Smooth muscle cell (in vitro differentiated cells): Measurements from ENCODE around the gene TMEM271. TPM values are rescaled to one million over a fixed set of nuclear protein-coding genes. Genes with fewer than 3 reads are reported as not detected.

ENCODE experiments used
- DNase-seq: peaks from one replicate; lab custom pipeline; 2025; ENCODE audit not compliant: unreplicated experiment; lab: John Stamatoyannopoulos, UW
- H2AFZ ChIP-seq: fragments of 200-600 bp; sonication (generic); 2 replicates; pipeline ENCODE4 v1.6.0; 2016; ENCODE audit warnings: antibody characterized with exemption, low read depth, mild to moderate bottlenecking
- H3F3A ChIP-seq: fragments of 200-600 bp; sonication (generic); 2 replicates; pipeline ENCODE4 v1.6.0; 2017; ENCODE audit warnings: antibody characterized with exemption, low read depth
- H3K27ac ChIP-seq: fragments of 200-600 bp; sonication (generic); 2 replicates; pipeline ENCODE4 v1.5.1; 2016; ENCODE audit warnings: low read depth, mild to moderate bottlenecking
- H3K27me3 ChIP-seq: fragments of 200-600 bp; sonication (generic); 2 replicates; pipeline ENCODE4 v1.6.1; 2016; ENCODE audit warnings: low read depth, mild to moderate bottlenecking
- H3K36me3 ChIP-seq: fragments of 200-600 bp; sonication (generic); 2 replicates; pipeline ENCODE4 v1.5.1; 2016; ENCODE audit warnings: low read depth
- H3K4me1 ChIP-seq: fragments of 200-600 bp; sonication (generic); 2 replicates; pipeline ENCODE4 v1.5.1; 2016; ENCODE audit warnings: low read depth
- H3K4me2 ChIP-seq: fragments of 200-600 bp; sonication (generic); 2 replicates; pipeline ENCODE4 v1.6.0; 2016; ENCODE audit warnings: mild to moderate bottlenecking
- H3K4me3 ChIP-seq: fragments of 200-600 bp; sonication (generic); 2 replicates; pipeline ENCODE4 v1.5.1; 2016; ENCODE audit warnings: mild to moderate bottlenecking
- H3K79me2 ChIP-seq: fragments of 200-600 bp; sonication (generic); 2 replicates; pipeline ENCODE4 v1.6.0; 2016; ENCODE audit warnings: low read depth, mild to moderate bottlenecking
- H3K9ac ChIP-seq: fragments of 200-600 bp; sonication (generic); 2 replicates; pipeline ENCODE4 v1.6.0; 2016; ENCODE audit warnings: low read depth
- H3K9me3 ChIP-seq: fragments of 200-600 bp; sonication (generic); replicated peaks from 2 replicates; pipeline ENCODE4 v1.5.1; 2016; ENCODE audit warnings: low read depth
- H4K20me1 ChIP-seq: fragments of 200-600 bp; sonication (generic); 2 replicates; pipeline ENCODE4 v1.6.0; 2016; ENCODE audit warnings: low read depth
- WGBS: methylation state at CpG from one replicate; pipeline ENCODE4 v1.1.7; 2016; ENCODE audit warnings: low lambda C conversion rate; 5-methylcytosine and 5-hydroxymethylcytosine counted together
- polyA plus RNA-seq: library from polyadenylated mRNA; unstranded; fragments of >200 nt; fragmentation: Nextera tagmentation; extraction: Ambion mirVana; gene quantifications from 2 replicates; pipeline ENCODE4 v1.2.1, GENCODE V29; 2016
- total RNA-seq: library from RNA; depleted of rRNA; stranded (reverse); fragments of >200 nt; gene quantifications from 2 replicates; pipeline ENCODE4 v1.2.3, GENCODE V29; 2014
- TF ChIP-seq, protein P1 (sequence below): fragments of 200-600 bp; sonication (generic); IDR thresholded peaks from 2 replicates; pipeline ENCODE4 v1.5.1; 2017; ENCODE audit warnings: borderline replicate concordance, mild to moderate bottlenecking, antibody characterized with exemption; ENCODE audit not compliant: insufficient read depth, poor library complexity, severe bottlenecking

The TMEM271 gene
- total and polyA plus RNA-seq, 2 experiments from 2014 or later = not detected

DNA sequence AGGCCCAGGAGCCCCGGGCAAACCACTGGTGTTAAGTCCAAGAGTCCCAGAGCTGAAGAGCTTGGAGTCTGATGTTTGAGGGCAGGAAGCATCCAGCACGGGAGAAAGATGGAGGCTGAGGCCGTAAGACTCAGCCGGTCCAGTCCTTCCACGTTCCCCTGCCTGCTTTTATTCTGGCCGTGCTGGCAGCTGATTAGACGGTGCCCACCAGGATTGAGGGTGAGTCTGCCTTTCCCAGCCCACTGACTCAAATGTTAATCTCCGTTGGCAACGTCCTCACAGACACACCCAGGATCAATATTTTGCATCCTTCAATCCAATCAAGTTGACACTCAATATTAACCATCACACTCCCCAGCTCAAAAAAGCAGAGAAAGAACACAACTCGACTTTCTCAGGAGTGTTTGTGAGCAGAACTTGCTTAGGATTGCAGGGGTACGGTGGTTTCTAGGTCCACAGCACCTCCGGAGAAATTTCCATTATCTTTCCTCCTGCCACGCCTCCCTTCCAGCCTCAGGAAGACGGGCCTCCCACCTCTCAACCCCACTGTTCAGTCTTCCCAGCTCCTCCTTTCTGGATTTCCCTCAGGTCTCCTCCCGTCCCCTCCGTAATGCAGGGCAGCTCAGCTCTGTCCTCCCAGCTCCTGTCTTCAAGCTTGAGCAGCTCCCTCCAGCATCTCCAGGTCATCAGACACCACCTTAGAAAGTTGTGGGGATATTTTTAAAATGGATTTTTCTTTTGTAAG, 13.3 kb upstream of the TMEM271 start:
- no peak for DNase-seq
- Histone ChIP-seq H3K27me3 (no peaks in the 10 kb centered on the region), H3K27ac (no peak overlapping the region), H3K9me3 (no peaks in the 10 kb centered on the region), H3K4me3 (no peak overlapping the region), H4K20me1 (no peaks in the 10 kb centered on the region), H2AFZ (no peak overlapping the region), H3K4me1 (no peaks in the 10 kb centered on the region), H3K4me2 (no peak overlapping the region), H3F3A (no peaks in the 10 kb centered on the region), H3K36me3 (no peaks in the 10 kb centered on the region), H3K9ac (no peak overlapping the region), H3K79me2 (no peaks in the 10 kb centered on the region)
- WGBS = 88% methylated on average over 16 of the region's 16 CpGs
- TF ChIP-seq, protein P1, sequence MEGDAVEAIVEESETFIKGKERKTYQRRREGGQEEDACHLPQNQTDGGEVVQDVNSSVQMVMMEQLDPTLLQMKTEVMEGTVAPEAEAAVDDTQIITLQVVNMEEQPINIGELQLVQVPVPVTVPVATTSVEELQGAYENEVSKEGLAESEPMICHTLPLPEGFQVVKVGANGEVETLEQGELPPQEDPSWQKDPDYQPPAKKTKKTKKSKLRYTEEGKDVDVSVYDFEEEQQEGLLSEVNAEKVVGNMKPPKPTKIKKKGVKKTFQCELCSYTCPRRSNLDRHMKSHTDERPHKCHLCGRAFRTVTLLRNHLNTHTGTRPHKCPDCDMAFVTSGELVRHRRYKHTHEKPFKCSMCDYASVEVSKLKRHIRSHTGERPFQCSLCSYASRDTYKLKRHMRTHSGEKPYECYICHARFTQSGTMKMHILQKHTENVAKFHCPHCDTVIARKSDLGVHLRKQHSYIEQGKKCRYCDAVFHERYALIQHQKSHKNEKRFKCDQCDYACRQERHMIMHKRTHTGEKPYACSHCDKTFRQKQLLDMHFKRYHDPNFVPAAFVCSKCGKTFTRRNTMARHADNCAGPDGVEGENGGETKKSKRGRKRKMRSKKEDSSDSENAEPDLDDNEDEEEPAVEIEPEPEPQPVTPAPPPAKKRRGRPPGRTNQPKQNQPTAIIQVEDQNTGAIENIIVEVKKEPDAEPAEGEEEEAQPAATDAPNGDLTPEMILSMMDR = no peak

DNA sequence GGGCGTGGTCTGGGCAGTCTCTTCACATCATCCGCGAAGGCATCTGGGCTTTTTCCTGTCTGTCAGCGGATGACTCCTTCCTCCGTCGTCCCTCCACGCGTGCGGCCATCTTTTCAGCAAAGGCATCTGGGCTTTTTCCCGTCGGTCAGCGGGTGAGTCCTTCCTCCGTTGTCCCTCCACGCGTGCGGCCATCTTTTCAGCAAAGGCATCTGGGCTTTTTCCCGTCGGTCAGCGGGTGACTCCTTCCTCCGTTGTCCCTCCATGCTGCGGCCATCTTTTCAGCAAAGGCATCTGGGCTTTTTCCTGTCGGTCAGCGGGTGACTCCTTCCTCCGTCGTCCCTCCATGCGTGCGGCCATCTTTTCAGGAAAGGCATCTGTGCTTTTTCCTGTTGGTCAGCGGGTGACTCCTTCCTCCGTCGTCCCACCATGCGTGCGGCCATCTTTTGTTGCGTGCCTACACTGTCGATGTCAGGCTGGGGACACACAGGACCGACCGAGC, 12.3 kb upstream of the TMEM271 start:
- Histone ChIP-seq H3K9ac (no peak overlapping the region), H3K27ac (no peak overlapping the region), H2AFZ (no peak overlapping the region), H3K4me2 (no peak overlapping the region), H3K4me1 (no peaks in the 10 kb centered on the region), H3K36me3 (no peaks in the 10 kb centered on the region), H3F3A (no peaks in the 10 kb centered on the region), H3K4me3 (no peak overlapping the region), H4K20me1 (no peaks in the 10 kb centered on the region), H3K9me3 (no peaks in the 10 kb centered on the region), H3K27me3 (no peaks in the 10 kb centered on the region), H3K79me2 (no peaks in the 10 kb centered on the region)
- WGBS = 94% methylated on average over 36 of the region's 36 CpGs
- TF ChIP-seq, protein P1 = no peak
- no peak for DNase-seq

DNA sequence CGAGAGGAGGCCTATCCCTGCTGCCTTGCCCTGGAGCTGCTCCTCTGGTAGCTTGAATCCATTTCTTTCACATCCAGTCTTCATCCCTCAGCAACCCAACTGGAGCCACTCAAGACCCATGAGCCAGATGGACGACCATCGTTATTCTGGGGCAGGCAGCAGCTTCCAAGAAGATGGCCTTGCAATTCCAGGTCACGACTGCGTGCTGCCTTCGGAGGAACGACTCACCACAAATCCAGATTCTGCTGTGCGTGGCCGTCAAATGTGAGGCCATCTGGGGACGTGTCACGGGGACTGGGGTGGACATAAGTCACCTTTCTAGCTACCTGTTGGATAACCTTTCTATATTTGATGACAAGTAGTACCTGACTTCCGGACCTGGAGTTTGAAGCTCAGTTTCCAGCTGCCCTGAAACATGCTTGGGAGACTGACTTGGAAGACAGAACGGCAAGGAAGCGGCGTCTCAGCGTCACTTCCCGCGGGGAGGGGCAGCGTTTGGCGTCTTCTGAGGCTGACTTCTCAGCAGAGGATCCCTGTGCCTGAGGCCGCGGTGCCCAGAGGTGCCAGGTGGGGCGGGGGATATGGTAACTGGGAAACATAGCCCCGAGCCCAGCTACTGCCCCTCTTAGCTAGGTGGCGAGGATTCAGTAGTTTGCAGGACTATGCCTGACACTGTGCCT, 11.7 kb upstream of the TMEM271 start:
- H3K27me3 ChIP-seq = no peaks in the 10 kb centered on the region
- no peak overlapping the region for H2AFZ ChIP-seq
- no peak overlapping the region for H3K9ac ChIP-seq
- no peak for DNase-seq
- H3F3A ChIP-seq = no peaks in the 10 kb centered on the region
- TF ChIP-seq, protein P1 = no peak
- H3K4me3 ChIP-seq = no peak overlapping the region
- no peaks in the 10 kb centered on the region for H3K4me1 ChIP-seq
- no peaks in the 10 kb centered on the region for H4K20me1 ChIP-seq
- H3K27ac ChIP-seq = no peak overlapping the region
- H3K4me2 ChIP-seq = no peak overlapping the region
- no peaks in the 10 kb centered on the region for H3K9me3 ChIP-seq
- H3K36me3 ChIP-seq = no peaks in the 10 kb centered on the region
- H3K79me2 ChIP-seq = no peaks in the 10 kb centered on the region
- 89% methylated on average over 24 of the region's 25 CpGs for WGBS
